K562 (cell line): ENCODE measurements around the gene COL21A1. TPM values are rescaled to one million over a fixed set of nuclear protein-coding genes. Genes with fewer than 3 reads are reported as not detected.

Experiments
- ATAC-seq: fragments of 200-7000 bp; cut with Tn5 transposase; 3 replicates; pipeline ENCODE4 v1.9.1; 2020; ENCODE audit warnings: moderate library complexity
- BruUV-seq: library from RNA; stranded (reverse); fragments of 400-500 nt; replicated peaks from 2 replicates; lab custom pipeline; 2021; lab: Mats Ljungman, UMichigan
- CTCF ChIA-PET: fragments of 300-600 bp; formaldehyde crosslinking; extraction: SDS; loops from one replicate; lab custom pipeline; 2021; ENCODE audit warnings: low intra/inter-chr PET ratio; lab: Yijun Ruan, JAX
- POLR2A ChIA-PET: fragments of 300-600, 350-650 bp; sonication (Branson Sonifier 250); formaldehyde crosslinking; extraction: SDS; loops from one replicate; lab custom pipeline; 2021; ENCODE audit warnings: antibody characterized with exemption, inconsistent platforms; lab: Yijun Ruan, JAX
- DNase-seq, 4 experiments: peaks; one replicate each; pipeline versions ENCODE4 v3.0.0 to v3.0.0-alpha.2; 2011 to 2018; ENCODE audit warnings: low spot score in 3 of 4, mixed read lengths in 3 of 4; ENCODE audit errors: extremely low read depth in 1 of 4
- FAIRE-seq: peaks from 2 replicates; lab custom pipeline; 2011; peaks lifted over from hg19 to GRCh38; lab: Jason Lieb, UNC
- H2AFZ ChIP-seq: 2 replicates; pipeline ENCODE4 v1.6.0; 2011; ENCODE audit warnings: low read depth, low read length, control low read depth, inconsistent platforms
- H3K27ac ChIP-seq: fragments of 200-600 bp; 3 replicates; pipeline ENCODE4 v1.8.0; 2011; ENCODE audit warnings: low read depth, mild to moderate bottlenecking, control low read depth, inconsistent platforms, low read length, moderate library complexity, mixed read lengths; ENCODE audit errors: extremely low read depth
- H3K27me3 ChIP-seq, 2 experiments: fragments of 300-600 bp in 1 of 2; 2 replicates in 1 of 2; 3 replicates in 1 of 2; pipeline versions ENCODE4 v1.6.0 to v1.8.0; 2011; ENCODE audit warnings: inconsistent platforms in 2 of 2, low read length in 2 of 2, mild to moderate bottlenecking in 1 of 2, mixed read lengths in 1 of 2, moderate library complexity in 1 of 2; ENCODE audit not compliant: control insufficient read depth in 2 of 2, insufficient read depth in 2 of 2
- H3K36me3 ChIP-seq: fragments of 300-600 bp; 3 replicates; pipeline ENCODE4 v1.8.0; 2011; ENCODE audit warnings: mild to moderate bottlenecking, low read length, inconsistent platforms; ENCODE audit not compliant: control insufficient read depth, insufficient read depth
- H3K4me1 ChIP-seq, 2 experiments: fragments of 200-600 bp in 1 of 2; replicated peaks in 1 of 2; 2 replicates in 1 of 2; 3 replicates in 1 of 2; pipeline versions ENCODE4 v1.5.1 to v1.8.0; 2011; ENCODE audit warnings: inconsistent platforms in 2 of 2, low read length in 2 of 2, mild to moderate bottlenecking in 1 of 2, mixed read lengths in 1 of 2, moderate library complexity in 1 of 2; ENCODE audit not compliant: control insufficient read depth in 2 of 2, insufficient read depth in 2 of 2
- H3K4me2 ChIP-seq: 2 replicates; pipeline ENCODE4 v1.6.1; 2011; ENCODE audit warnings: low read length, control low read depth, inconsistent platforms, mixed read lengths; ENCODE audit not compliant: insufficient read depth
- H3K4me3 ChIP-seq: fragments of 200-600 bp; sonication (generic), shearing (Covaris generic); 2 replicates; pipeline ENCODE4 v1.5.1; 2016; ENCODE audit warnings: control low read depth, inconsistent platforms
- H3K79me2 ChIP-seq: fragments of 200-600 bp; 3 replicates; pipeline ENCODE4 v1.8.0; 2011; ENCODE audit warnings: low read length, inconsistent platforms; ENCODE audit not compliant: control insufficient read depth, insufficient read depth
- H3K9ac ChIP-seq, 2 experiments: 2 replicates each; pipeline versions ENCODE4 v1.6.0 to v1.6.1; 2011; ENCODE audit warnings: low read depth in 2 of 2, low read length in 2 of 2, control low read depth in 1 of 2, inconsistent platforms in 1 of 2, mild to moderate bottlenecking in 1 of 2, mixed read lengths in 1 of 2; ENCODE audit not compliant: insufficient read depth in 1 of 2
- H3K9me1 ChIP-seq: one replicate; pipeline ENCODE4 v1.6.0; 2011; ENCODE audit warnings: inconsistent platforms, mild to moderate bottlenecking, low read length, moderate library complexity; ENCODE audit not compliant: control insufficient read depth, insufficient read depth
- H3K9me3 ChIP-seq: replicated peaks from 2 replicates; pipeline ENCODE4 v1.5.1; 2011; ENCODE audit warnings: low read depth, low read length, inconsistent platforms; ENCODE audit not compliant: control insufficient read depth, insufficient read depth
- H4K20me1 ChIP-seq: replicated peaks from 2 replicates; pipeline ENCODE4 v1.6.1; 2011; ENCODE audit warnings: low read length, inconsistent platforms, mixed read lengths; ENCODE audit not compliant: control insufficient read depth, insufficient read depth
- CBFA2T2 ChIP-seq: fragments of 450-650 bp; conservative IDR thresholded peaks from 2 replicates; pipeline ENCODE4 v1.6.1; 2017; ENCODE audit warnings: mild to moderate bottlenecking
- CCAR2 ChIP-seq: fragments of 200-400 bp; formaldehyde crosslinking; IDR thresholded peaks from 2 replicates; pipeline ENCODE4 v1.6.1; 2017; ENCODE audit warnings: mild to moderate bottlenecking, low read depth, low read length
- FOXK2 ChIP-seq, 2 experiments: fragments of 450-650 bp; IDR thresholded peaks in 1 of 2; conservative IDR thresholded peaks in 1 of 2; 2 replicates each; pipeline ENCODE4 v1.6.1; 2016; ENCODE audit warnings: low read depth in 2 of 2, mild to moderate bottlenecking in 1 of 2
- GABPA ChIP-seq: fragments of 200-800 bp; sonication (Bioruptor generic); conservative IDR thresholded peaks from 2 replicates; pipeline ENCODE4 v1.6.1; 2016; ENCODE audit warnings: low read depth, missing genetic modification characterization, missing compliant biosample characterization
- HDGF ChIP-seq: fragments of 450-650 bp; IDR thresholded peaks from 2 replicates; pipeline ENCODE4 v1.6.1; 2016
- HIVEP1 ChIP-seq: fragments of 250-450 bp; sonication (Bioruptor Pico); IDR thresholded peaks from 2 replicates; pipeline ENCODE4 v1.4.0; 2020; ENCODE audit warnings: mild to moderate bottlenecking
- ILK ChIP-seq: fragments of 450-650 bp; IDR thresholded peaks from 2 replicates; pipeline ENCODE4 v1.6.1; 2016; ENCODE audit warnings: missing genetic modification characterization, low read depth, mild to moderate bottlenecking, missing compliant biosample characterization, moderate library complexity, borderline replicate concordance
- KHSRP ChIP-seq: fragments of 450-650 bp; IDR thresholded peaks from 2 replicates; pipeline ENCODE4 v1.6.1; 2017
- KLF10 ChIP-seq: fragments of 250-450 bp; sonication (Bioruptor Pico); IDR thresholded peaks from 2 replicates; pipeline ENCODE4 v1.6.1; 2021; ENCODE audit warnings: matching md5 sums
- POLR2A ChIP-seq: fragments of 450-650 bp; conservative IDR thresholded peaks from 2 replicates; pipeline ENCODE4 v1.6.1; 2016
- SRSF1 ChIP-seq: fragments of 200-400 bp; formaldehyde crosslinking; IDR thresholded peaks from 2 replicates; pipeline ENCODE4 v1.6.1; 2017; ENCODE audit warnings: mild to moderate bottlenecking, low read depth, low read length, moderate library complexity
- TCF7L2 ChIP-seq: fragments of 150-350 bp; IDR thresholded peaks from 2 replicates; pipeline ENCODE4 v1.6.1; 2016; ENCODE audit warnings: low read depth, mild to moderate bottlenecking, low read length, moderate library complexity
- TRIM28 ChIP-seq: fragments of 450-650 bp; IDR thresholded peaks from 2 replicates; pipeline ENCODE4 v1.6.1; 2017
- ZNF174 ChIP-seq: fragments of 250-450 bp; sonication (Bioruptor Pico); IDR thresholded peaks from 2 replicates; pipeline ENCODE4 v1.4.0; 2020; ENCODE audit warnings: mild to moderate bottlenecking
- ZNF408 ChIP-seq: fragments of 250-450 bp; sonication (Bioruptor Pico); IDR thresholded peaks from 2 replicates; pipeline ENCODE4 v1.4.0; 2020; ENCODE audit warnings: low read depth, mild to moderate bottlenecking, moderate library complexity
- ZNF780A ChIP-seq: fragments of 250-450 bp; sonication (Bioruptor Pico); IDR thresholded peaks from 2 replicates; pipeline ENCODE4 v1.5.0; 2021; ENCODE audit warnings: mild to moderate bottlenecking
- WGBS: fragments of 100-300 bp; shearing (Covaris generic); methylation state at CpG from one replicate; pipeline ENCODE4 v1.1.6; 2016; ENCODE audit warnings: low coverage, mixed read lengths; ENCODE audit not compliant: insufficient coverage; ENCODE audit errors: missing lambda C conversion rate; 5-methylcytosine and 5-hydroxymethylcytosine counted together
- in situ Hi-C: fragments of 300-500 bp; cut with MboI; formaldehyde crosslinking; loops from 4 replicates; pipeline ENCODE4 v1.15.0; 2018; ENCODE audit warnings: inconsistent platforms, mixed read lengths
- intact Hi-C: fragments of 100-400 bp; cut with micrococcal nuclease; formaldehyde crosslinking; loops from 2 replicates; pipeline ENCODE4 v1.14.2; 2022
- polyA plus RNA-seq, 8 experiments: library from polyadenylated mRNA; depleted of rRNA in 4 of 8; stranded (reverse) in 5 of 8; unstranded in 3 of 8; fragments of >200 nt; fragmentation: Nextera tagmentation in 2 of 8; fragmentation: Illumina TruSeq in 1 of 8; extraction: Ambion mirVana in 2 of 8; extraction: Trizol in 1 of 8; gene quantifications; 2 replicates each; pipeline versions ENCODE4 v1.2.1 to v1.2.3, GENCODE V29; 2011 to 2014; ENCODE audit warnings: inconsistent platforms in 1 of 8, missing spikeins in 1 of 8
- total RNA-seq, 7 experiments: library from RNA; depleted of rRNA in 6 of 7; stranded (reverse); fragments of >200 nt in 6 of 7; fragmentation: Illumina TruSeq in 2 of 7; extraction: Trizol in 2 of 7; gene quantifications; 2 replicates each; pipeline versions ENCODE4 v1.2.1 to v1.2.3, GENCODE V29; 2011 to 2021; ENCODE audit warnings: low replicate concordance in 1 of 7
- TF ChIP-seq, protein P1 (sequence below): sonication (generic); formaldehyde crosslinking; IDR thresholded peaks from 2 replicates; pipeline ENCODE4 v1.8.0; 2023; ENCODE audit warnings: mild to moderate bottlenecking, missing genetic modification reagents
- TF ChIP-seq, protein P2 (sequence below): sonication (generic); formaldehyde crosslinking; IDR thresholded peaks from 2 replicates; pipeline ENCODE4 v1.9.0; 2022; ENCODE audit warnings: mild to moderate bottlenecking, missing genetic modification reagents
- TF ChIP-seq, protein P3 (sequence below): fragments of 250-450 bp; sonication (Bioruptor Pico); IDR thresholded peaks from 2 replicates; pipeline ENCODE4 v1.8.0; 2021; ENCODE audit warnings: moderate library complexity, mild to moderate bottlenecking, inconsistent platforms

Gene COL21A1
- total and polyA plus RNA-seq, 9 of the 15 experiments (the other 6 are each of a cell fraction or from before 2014, with no cell fraction given) = 0.03 to 0.76 (median 0.25) TPM

DNA sequence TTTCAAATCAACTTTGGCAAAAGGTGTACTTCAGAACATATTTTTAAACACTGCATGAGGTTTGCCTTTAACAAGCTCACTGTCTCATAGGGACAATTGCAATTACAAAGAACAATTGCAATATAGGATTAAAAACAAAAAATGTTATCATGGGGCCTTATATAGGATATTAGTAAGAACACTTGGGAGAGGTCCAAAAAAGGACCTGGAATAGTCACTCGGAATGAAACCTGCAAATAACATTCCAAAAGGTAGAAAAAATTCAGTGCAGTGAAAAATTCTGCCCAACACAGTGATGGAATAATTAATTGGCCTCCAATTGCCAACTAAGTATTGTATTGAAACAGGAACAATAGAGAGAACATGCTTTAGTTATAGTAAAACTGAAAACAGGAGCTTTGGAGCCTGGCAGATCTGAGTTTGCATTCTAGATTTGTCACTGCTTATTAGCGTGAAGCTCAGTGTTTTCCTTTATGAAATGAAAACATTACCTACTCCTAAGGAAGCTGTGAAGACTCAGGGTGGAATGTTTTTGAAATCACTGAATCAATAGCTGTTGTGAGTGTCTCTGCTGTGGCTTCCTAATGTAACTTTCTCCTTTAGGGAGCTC lies 199.3 kb downstream of the COL21A1 start (continued):
- no peak for TF ChIP-seq TRIM28
- TF ChIP-seq ZNF174 (CRISPR knock-in tag) = no peak
- no peak for TF ChIP-seq SRSF1
- no peak for TF ChIP-seq TCF7L2
- no peak for TF ChIP-seq HDGF
- no peak for TF ChIP-seq POLR2A
- no peak for TF ChIP-seq ZNF780A
- TF ChIP-seq HIVEP1 (CRISPR knock-in tag) = no peak
- no peak for TF ChIP-seq KHSRP

DNA sequence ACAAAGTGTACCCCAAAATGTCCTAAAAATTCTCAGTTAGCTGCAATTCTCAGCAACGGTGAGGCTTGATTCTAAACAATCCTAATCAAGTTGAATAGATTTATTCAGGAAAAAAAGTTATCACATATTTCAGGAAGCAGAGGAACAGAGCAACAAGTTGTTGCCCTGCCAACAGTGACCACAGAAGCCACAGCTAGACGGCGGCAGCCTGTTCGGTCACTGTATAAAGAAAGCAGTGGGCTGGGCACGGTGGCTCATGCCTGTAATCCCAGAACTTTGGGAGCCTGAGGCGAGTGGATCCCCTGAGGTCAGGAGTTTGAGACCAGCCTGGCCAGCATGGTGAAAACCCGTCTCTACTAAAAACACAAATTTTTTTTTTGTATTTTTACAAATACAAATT lies 200.8 kb downstream of the COL21A1 start:
- Histone ChIP-seq H3K4me3 (no peak overlapping the region), H3K27ac (no peak overlapping the region), H3K9me3 (no peaks in the 10 kb centered on the region), H3K36me3 (no peaks in the 10 kb centered on the region), H3K4me2 (no peak overlapping the region), H3K9ac (no peak overlapping the region), H3K4me1 (no peaks in the 10 kb centered on the region), H3K9me1 (no peaks in the 10 kb centered on the region), H3K79me2 (no peaks in the 10 kb centered on the region), H3K27me3 (no peaks in the 10 kb centered on the region), H4K20me1 (no peaks in the 10 kb centered on the region), H2AFZ (no peak overlapping the region)
- intact Hi-C loops = no loop called here
- in situ Hi-C loops = no loop called here
- FAIRE-seq (no peak), ATAC-seq (no peak), DNase-seq (no peak)
- ChIA-PET POLR2A (no interaction called here), CTCF (no interaction called here)
- WGBS = 0% methylated on average over 7 of the region's 7 CpGs
- no TSS peak for BruUV-seq
- TF ChIP-seq CCAR2 = no peak
- TF ChIP-seq, protein P1, sequence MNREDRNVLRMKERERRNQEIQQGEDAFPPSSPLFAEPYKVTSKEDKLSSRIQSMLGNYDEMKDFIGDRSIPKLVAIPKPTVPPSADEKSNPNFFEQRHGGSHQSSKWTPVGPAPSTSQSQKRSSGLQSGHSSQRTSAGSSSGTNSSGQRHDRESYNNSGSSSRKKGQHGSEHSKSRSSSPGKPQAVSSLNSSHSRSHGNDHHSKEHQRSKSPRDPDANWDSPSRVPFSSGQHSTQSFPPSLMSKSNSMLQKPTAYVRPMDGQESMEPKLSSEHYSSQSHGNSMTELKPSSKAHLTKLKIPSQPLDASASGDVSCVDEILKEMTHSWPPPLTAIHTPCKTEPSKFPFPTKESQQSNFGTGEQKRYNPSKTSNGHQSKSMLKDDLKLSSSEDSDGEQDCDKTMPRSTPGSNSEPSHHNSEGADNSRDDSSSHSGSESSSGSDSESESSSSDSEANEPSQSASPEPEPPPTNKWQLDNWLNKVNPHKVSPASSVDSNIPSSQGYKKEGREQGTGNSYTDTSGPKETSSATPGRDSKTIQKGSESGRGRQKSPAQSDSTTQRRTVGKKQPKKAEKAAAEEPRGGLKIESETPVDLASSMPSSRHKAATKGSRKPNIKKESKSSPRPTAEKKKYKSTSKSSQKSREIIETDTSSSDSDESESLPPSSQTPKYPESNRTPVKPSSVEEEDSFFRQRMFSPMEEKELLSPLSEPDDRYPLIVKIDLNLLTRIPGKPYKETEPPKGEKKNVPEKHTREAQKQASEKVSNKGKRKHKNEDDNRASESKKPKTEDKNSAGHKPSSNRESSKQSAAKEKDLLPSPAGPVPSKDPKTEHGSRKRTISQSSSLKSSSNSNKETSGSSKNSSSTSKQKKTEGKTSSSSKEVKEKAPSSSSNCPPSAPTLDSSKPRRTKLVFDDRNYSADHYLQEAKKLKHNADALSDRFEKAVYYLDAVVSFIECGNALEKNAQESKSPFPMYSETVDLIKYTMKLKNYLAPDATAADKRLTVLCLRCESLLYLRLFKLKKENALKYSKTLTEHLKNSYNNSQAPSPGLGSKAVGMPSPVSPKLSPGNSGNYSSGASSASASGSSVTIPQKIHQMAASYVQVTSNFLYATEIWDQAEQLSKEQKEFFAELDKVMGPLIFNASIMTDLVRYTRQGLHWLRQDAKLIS = no peak
- TF ChIP-seq KLF10 = no peak
- TF ChIP-seq ILK (tag) = no peak
- TF ChIP-seq ZNF408 (CRISPR knock-in tag) = no peak
- TF ChIP-seq GABPA (tag) = no peak
- TF ChIP-seq, protein P2, sequence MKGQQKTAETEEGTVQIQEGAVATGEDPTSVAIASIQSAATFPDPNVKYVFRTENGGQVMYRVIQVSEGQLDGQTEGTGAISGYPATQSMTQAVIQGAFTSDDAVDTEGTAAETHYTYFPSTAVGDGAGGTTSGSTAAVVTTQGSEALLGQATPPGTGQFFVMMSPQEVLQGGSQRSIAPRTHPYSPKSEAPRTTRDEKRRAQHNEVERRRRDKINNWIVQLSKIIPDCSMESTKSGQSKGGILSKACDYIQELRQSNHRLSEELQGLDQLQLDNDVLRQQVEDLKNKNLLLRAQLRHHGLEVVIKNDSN (CRISPR knock-in tag) = no peak
- TF ChIP-seq FOXK2 (conservative IDR thresholded peaks at IDR 0.05 in 1 of 2, IDR thresholded peaks at IDR 0.05 in 1 of 2; ENCODE audit: low read depth in 2 of 2) = no peak
- TF ChIP-seq CBFA2T2 = no peak
- TF ChIP-seq, protein P3, sequence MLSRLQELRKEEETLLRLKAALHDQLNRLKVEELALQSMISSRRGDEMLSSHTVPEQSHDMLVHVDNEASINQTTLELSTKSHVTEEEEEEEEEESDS = no peak
